Body of pancreas (tissue), 4 donors: ENCODE results near the gene LBH. TPM values are rescaled to one million over a fixed set of nuclear protein-coding genes. Genes with fewer than 3 reads are reported as not detected.

ENCODE experiments used
- ATAC-seq: fragments of 150-250 bp; one replicate; pipeline ENCODE4 v1.9.1; 2016
- DNase-seq, 4 donors: peaks; one replicate each; pipeline ENCODE4 v3.0.0-alpha.2; 2019
- H3K27ac ChIP-seq, 4 donors: fragments of 200-600 bp; sonication (generic); 1 replicate in 3 of 4; 2 replicates in 1 of 4; pipeline versions ENCODE4 v1.5.1 to v1.6.1; 2016 to 2019; ENCODE audit warnings: mild to moderate bottlenecking in 1 of 4, mixed read lengths in 1 of 4, moderate library complexity in 1 of 4
- H3K27me3 ChIP-seq, 2 donors: fragments of 200-600 bp; sonication (generic); one replicate each; pipeline ENCODE4 v1.6.0; 2016; ENCODE audit warnings: mild to moderate bottlenecking in 1 of 2
- H3K36me3 ChIP-seq, 2 donors: fragments of 200-600 bp; sonication (generic); replicated peaks in 1 of 2; 2 replicates each; pipeline ENCODE4 v1.5.1; 2016; ENCODE audit warnings: low read depth in 2 of 2; ENCODE audit not compliant: insufficient read depth in 1 of 2
- H3K4me1 ChIP-seq: fragments of 200-600 bp; sonication (generic); one replicate; pipeline ENCODE4 v1.6.0; 2016
- H3K4me3 ChIP-seq, 2 donors: fragments of 200-600 bp; sonication (generic); 1 replicate in 1 of 2; 2 replicates in 1 of 2; pipeline ENCODE4 v1.5.1; 2016 to 2019
- H3K9me3 ChIP-seq, 3 donors: fragments of 200-600 bp; sonication (generic); 1 replicate in 2 of 3; 2 replicates in 1 of 3; pipeline ENCODE4 v1.5.1; 2016
- CTCF ChIP-seq, 7 experiments: fragments of 450-650 bp in 4 of 7; fragments of 200-600 bp in 3 of 7; sonication (generic) in 3 of 7; IDR thresholded peaks; one replicate each; pipeline ENCODE4 v1.5.1; 2016 to 2019; ENCODE audit warnings: antibody characterized with exemption in 7 of 7
- POLR2A ChIP-seq, 3 donors: fragments of 450-650 bp; IDR thresholded peaks; one replicate each; pipeline ENCODE4 v1.6.1; 2016; ENCODE audit warnings: antibody characterized with exemption in 3 of 3, mild to moderate bottlenecking in 2 of 3
- WGBS, 2 donors: methylation state at CpG; one replicate each; pipeline ENCODE4 v1.1.5; 2017; 5-methylcytosine and 5-hydroxymethylcytosine counted together
- intact Hi-C: fragments of 100-400 bp; cut with DNase I; formaldehyde crosslinking; loops from one replicate; pipeline ENCODE4 v1.15.1; 2023
- total RNA-seq, 2 donors: library from RNA; depleted of rRNA; stranded (reverse); fragments of >200 nt; gene quantifications; one replicate each; pipeline ENCODE4 v1.1.0, GENCODE V29; 2016

Gene LBH
- total RNA-seq, 2 donors from 2014 or later: 10.9 to 23.1 TPM

- Histone ChIP-seq H3K27ac (no peak overlapping the region), H3K4me1 (peaks cover 38% of the 10 kb centered on the region), H3K27me3 (no peaks in the 10 kb centered on the region), H3K36me3 (no peaks in the 10 kb centered on the region), H3K9me3 (no peaks in the 10 kb centered on the region), H3K4me3 (no peak overlapping the region)
- no peak for TF ChIP-seq CTCF (IDR thresholded peaks at IDR 0.05)
- TF ChIP-seq POLR2A (IDR thresholded peaks at IDR 0.05): no peak
- DNase-seq (no peak), ATAC-seq (no peak)
- intact Hi-C loops: no loop called here
- 91 to 94% methylated on average over 6 of the region's 6 CpGs for WGBS, 2 donors
Observed at GRCh38 chr2:30250421-30250820, 19.1 kb downstream of the LBH start.

- ATAC-seq (peak; percentile 81), DNase-seq (peak; percentile 62 to 87 (median 76))
- Histone ChIP-seq H3K27ac (peak overlapping the region; percentile 37 to 88 (median 82)), H3K4me1 (peaks cover 62% of the 10 kb centered on the region), H3K36me3 (no peaks in the 10 kb centered on the region), H3K4me3 (no peak overlapping the region), H3K27me3 (no peaks in the 10 kb centered on the region), H3K9me3 (no peaks in the 10 kb centered on the region)
- intact Hi-C loops: no loop called here
- no peak for TF ChIP-seq CTCF (IDR thresholded peaks at IDR 0.05)
- peak in 1 of 3 donors; percentile 19 for TF ChIP-seq POLR2A (IDR thresholded peaks at IDR 0.05)
- WGBS, 2 donors: 11% methylated on average over 7 of the region's 7 CpGs
Observed at GRCh38 chr2:30252723-30253701, 21.7 kb downstream of the LBH start.

- ATAC-seq (no peak), DNase-seq (no peak)
- H3K27ac ChIP-seq: peak overlapping the region in 3 of 4 donors; percentile 82 to 88 (median 83)
- H3K36me3 ChIP-seq: no peaks in the 10 kb centered on the region
- 47 to 54% methylated on average over 9 of the region's 9 CpGs for WGBS, 2 donors
- intact Hi-C loops: no loop called here
- TF ChIP-seq CTCF (IDR thresholded peaks at IDR 0.05) (no peak), POLR2A (IDR thresholded peaks at IDR 0.05) (no peak)
- no peaks in the 10 kb centered on the region for H3K9me3 ChIP-seq
- no peaks in the 10 kb centered on the region for H3K27me3 ChIP-seq
- peaks cover 62% of the 10 kb centered on the region for H3K4me1 ChIP-seq
- no peak overlapping the region for H3K4me3 ChIP-seq
Observed at GRCh38 chr2:30253873-30254684, 22.7 kb downstream of the LBH start.

- 67 to 75% methylated on average over 1 of the region's 1 CpG for WGBS, 2 donors
- Histone ChIP-seq H3K27me3 (no peaks in the 10 kb centered on the region), H3K4me3 (no peak overlapping the region), H3K36me3 (no peaks in the 10 kb centered on the region), H3K4me1 (peaks cover 62% of the 10 kb centered on the region), H3K9me3 (no peaks in the 10 kb centered on the region), H3K27ac (peak overlapping the region in 1 of 4 donors; percentile 17)
- no peak for TF ChIP-seq POLR2A (IDR thresholded peaks at IDR 0.05)
- no peak for TF ChIP-seq CTCF (IDR thresholded peaks at IDR 0.05)
- intact Hi-C loops: no loop called here
- no peak for DNase-seq
- ATAC-seq: no peak
Observed at GRCh38 chr2:30254685-30255001, 23.3 kb downstream of the LBH start.
